HG03354 (cell line): ENCODE results near the gene PGA3.
"Not testable (repeated sequence)": the region's sequence is repeated elsewhere in the genome, so short reads cannot be mapped to it uniquely, and the experiment has no call there.

ENCODE experiments used
- ATAC-seq: cut with Tn5 transposase; IDR thresholded peaks from one replicate; pipeline ENCODE4 v1.9.1; 2021; ENCODE audit warnings: mild to moderate bottlenecking; ENCODE audit not compliant: unreplicated experiment, poor library complexity, severe bottlenecking

PGA3 gene

DNA sequence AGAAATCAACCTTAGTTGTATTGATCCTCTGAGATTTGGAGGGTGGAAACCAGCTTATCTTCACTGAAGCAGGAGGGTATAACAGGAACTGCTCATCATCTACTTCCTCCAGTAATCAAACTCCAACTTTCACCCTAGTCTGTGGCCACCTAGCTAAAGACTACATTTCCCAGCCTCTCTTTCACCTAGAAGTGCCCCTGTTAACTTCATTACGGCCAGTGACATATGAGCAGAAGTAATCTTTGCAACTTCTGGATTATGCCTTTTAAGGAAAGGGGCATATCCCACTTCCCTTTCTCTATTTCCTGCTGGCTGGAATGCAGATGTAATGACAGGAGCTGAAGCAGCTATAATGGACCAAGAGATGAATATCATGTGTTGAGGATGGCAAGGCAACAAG lies 34.5 kb upstream of the PGA3 start:
- no peak for ATAC-seq

DNA sequence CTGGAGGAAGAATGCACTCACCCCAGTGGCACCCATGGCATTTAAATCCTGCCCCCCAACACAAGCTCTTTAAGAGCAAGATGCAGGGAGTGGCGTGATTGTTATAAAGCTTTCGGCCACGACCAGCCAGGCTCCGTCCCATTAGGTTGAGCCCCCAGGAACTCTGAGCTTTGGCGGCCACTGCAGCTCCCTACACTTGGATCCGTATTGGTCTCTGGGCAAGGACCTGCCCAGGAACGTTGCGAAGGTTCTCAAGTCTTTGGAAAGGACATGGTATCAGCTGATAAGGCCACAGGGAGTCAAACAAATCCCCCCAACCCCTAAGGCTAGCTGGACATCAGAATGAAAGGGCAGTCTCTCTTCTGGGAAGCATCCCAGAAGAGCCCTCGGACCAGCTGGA lies 32.7 kb upstream of the PGA3 start:
- no peak for ATAC-seq

DNA sequence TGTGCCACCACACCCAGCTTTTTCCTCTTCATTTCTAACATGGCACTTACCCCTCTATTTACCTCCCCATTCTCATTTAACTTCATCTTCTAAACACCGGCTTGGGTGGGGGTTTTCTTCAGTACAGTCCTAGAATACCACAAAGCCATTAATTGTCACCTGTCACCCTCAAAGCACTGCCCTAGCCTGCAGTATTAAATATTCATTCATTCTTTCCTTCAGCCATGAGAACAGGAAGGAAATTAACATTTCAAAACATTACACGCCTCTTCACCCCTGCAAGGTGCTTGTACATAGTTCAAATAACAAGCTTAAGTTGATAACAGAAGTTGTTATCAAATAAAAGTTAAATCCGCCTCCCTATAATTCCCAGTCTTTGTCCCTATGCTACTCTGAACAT lies 31.4 kb upstream of the PGA3 start:
- ATAC-seq = no peak

DNA sequence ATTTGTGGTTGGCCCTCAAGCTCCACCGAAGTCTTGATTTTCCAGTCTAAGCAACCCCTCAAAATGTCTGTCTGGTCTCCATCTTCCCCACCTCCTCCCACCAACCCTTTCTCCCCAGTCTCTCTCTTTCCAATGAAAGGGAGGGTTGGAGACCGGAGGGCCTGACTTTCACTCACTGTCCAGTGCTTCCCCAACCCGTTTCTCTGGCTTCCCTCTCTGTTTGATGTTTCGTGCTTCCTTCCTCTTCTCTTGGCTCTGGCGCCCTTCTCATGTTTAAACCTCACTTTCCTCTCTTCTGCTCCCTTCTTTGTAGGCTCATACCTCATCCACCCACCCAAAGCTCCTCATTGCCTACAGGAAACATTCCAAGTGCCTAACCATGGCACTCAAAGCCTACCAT lies 31.0 kb upstream of the PGA3 start:
- no peak for ATAC-seq

DNA sequence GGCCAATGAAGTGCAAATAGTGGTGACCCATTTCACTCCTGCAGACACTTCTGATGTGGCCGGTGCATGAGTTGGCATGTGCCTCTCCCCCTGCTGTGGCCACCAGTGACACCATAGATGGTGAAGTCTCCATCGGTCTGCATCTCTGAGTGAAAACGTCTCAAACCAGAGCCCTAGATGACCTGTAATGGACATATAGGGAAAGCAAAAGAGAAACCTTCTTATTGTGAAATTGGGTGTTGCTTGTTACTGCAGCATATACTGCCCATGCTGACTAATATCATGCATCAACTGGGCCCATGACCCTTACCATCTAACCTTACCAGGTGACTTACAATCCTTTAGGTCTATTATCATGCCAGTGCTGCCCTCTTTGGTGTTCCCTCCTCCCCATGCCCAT lies 30.4 kb upstream of the PGA3 start:
- no peak for ATAC-seq

DNA sequence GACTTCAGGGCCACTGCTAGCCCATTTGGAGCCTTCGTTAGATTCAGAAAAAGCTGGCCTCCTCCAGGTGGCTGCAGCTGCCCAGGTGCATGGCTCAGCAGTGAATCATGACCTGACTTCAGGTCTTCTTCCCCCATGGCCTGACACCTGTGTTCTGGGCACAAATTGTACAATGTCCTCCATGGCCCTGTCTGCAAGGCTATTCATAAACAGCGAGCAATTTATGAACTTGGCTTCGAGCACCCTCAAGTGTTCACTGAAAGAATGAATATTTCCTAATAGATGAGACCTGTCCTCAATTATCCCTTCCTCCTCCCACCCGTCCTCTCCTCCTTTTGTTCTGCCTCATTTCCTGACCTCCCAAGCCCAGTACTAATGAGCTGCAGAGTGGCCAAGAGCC lies 29.9 kb upstream of the PGA3 start:
- no peak for ATAC-seq

DNA sequence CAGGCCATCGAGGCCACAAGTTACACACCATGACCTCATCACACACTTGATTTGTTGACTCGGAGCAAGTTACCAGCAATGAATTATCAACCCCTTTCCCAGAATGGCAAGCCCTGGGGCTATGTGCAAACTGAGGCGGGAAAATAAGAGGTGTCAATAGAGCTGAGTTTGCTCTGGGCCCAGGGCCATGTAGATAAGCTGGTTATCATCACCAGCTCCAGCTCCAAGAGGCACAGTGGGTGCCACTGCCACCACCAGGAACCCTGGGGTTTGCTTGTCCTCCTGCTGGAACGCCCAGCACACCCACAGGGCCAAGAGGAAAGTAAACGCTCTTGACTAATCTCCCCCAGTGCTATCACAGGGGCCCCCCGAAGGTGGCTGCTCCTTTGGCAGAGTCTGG lies 29.0 kb upstream of the PGA3 start:
- no peak for ATAC-seq

DNA sequence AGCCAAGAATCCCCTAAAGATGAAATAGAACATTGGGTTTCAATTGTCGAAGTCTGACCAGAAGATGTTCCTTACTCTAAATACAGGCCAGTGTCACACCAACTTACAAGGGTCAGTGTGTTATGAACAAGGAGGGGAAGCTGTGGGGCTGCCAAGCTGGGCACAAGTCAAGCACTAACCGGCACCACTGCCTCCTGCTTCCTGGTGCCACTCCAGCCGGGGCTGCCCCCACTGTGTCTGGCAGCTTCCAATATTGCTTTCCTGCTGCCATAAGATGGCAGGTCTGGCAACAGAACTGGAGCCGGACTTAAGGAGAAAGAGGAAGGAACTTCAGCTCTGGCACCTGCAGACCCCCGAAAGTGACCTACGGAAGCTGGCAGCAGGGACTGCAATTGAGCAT lies 28.4 kb upstream of the PGA3 start:
- no peak for ATAC-seq

DNA sequence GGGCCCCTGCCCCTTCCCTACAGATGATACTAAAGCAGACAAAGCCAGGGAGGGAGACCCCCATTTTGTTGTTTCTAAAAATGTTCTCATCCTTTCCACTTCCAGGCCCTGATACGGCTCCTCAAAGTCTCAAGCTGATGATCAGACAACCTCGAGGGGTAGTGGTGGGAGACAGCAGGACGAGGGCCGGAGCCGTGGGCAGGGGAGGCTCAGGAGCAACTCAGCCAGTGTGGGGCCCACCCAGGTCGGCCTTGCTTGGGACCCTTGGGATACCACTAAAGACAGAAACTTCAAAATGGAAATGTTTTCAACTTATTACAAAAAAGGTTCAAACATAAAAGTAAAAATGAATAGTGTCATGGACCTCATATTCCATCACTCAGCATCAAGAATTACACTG lies 26.9 kb upstream of the PGA3 start:
- ATAC-seq = no peak

DNA sequence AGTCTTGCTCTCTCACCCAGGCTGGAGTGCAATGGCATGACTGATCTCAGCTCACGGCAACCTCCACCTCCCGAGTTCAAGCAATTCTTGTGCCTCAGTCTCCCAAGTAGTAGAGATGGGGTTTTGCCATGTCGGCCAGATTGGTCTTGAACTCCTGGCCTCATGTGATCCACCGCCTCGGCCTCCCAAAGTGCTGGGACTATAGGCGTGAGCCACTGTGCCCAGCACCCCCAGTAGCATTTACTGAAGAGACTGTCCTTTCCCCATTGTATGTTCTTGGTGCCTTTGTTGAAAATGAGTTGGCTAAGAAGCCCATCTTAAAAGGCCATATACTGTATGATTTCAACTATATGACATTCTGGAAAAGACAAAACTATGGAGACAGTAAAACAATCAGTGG lies 23.1 kb upstream of the PGA3 start:
- not testable (repeated sequence) for ATAC-seq

DNA sequence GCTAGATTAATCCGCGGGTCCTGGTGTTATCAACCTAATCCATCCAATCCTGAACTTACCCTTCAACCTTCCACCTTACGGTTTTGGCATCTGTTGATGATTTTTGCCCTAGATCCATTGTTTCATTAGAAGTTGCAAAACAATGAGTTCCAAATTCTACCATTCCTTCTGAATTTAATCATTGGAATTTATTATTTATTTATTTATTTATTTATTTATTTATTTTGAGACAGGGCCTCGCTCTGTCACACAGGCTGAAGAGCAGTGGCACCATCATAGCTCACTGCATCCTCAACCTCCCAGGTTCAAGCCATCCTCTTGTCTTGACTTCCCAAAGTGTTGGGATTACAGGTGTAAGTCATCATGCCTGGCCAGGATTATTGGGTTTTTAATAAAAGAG lies 21.8 kb upstream of the PGA3 start:
- no peak for ATAC-seq

DNA sequence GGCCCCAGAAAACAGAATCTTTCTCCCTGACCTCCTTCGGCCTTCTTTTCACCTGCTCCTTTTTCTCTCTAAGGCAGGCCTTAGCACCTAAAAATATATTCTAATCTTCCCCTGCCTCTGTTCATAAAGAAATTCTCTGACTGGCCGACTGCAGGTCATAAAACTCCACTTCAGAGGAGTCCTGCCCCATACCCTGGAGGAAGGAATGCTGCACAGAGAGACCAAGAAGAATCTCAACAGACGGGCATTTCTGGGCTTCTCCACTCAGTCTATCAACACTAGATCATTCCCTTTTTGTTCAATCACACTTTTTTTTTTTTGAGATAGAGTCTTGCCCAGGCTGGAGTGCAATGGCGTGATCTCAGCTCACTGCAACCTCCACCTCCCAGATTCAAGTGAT lies 19.7 kb upstream of the PGA3 start:
- ATAC-seq = no peak

DNA sequence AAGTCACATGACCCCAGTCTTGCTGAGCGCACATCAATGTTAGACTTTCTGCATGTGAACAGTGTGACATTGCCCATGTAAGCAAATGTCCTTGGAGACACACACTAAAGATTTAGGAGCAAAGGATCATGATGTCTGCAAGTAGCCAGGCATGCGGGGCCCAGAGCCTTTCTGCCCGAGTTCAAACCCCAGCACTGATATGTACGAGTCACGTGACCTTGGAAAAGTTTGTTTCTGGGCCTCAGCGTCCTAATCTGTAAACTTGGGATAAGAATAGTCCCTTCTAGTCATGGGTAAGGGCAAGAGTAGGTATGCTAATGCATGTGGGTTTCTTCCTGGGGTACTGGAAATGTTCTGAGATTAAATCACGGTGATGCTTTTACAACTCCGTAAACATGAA lies 16.8 kb upstream of the PGA3 start:
- ATAC-seq = no peak

DNA sequence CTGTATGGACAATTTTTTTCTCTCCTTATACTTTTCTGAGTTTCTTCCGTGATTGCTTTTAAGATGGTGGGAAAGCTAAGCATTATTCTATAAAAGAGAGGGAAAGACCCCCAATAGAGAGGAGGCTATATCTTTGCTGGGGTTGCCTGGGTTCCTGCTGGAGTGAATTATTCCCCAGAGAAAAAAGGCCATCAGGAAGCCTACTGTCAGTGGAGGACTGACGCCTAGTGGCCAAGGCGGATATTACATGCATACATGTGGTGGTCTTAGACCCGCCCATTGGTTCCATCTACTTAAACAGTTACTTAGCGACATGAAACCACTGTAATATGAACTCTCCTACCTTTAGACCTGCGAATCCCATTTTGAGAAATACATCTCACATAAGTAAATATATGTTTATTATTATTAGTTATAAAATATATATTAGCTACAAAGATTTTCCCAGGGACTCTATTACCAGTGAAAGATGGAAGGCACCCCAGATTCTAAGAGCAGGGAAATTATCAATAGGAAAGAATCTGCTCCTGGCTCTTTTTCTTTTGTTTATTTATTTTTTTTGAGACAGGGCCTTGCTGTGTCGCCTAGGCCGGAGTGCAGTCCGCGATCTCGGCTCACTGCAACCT lies 15.7 kb upstream of the PGA3 start:
- ATAC-seq = no peak

DNA sequence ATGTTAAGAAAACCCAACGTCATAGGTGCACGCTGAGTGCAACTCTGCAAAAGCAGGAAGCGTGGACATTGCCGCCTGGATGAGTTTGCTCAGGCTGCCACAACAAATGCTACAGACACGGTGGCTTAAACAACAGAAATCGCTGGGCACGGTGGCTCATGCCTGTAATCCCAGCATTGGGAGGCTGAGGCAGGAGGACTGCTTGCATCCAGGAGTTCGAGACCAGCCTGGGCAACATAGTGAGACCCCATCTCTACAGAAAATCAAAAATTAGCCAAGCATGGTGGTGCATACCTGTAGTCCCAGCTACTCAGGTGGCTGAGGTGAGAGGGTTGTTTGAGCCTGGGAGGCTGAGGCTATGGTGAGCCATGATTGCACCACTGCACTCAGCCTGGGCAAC lies 13.4 kb upstream of the PGA3 start:
- no peak for ATAC-seq

DNA sequence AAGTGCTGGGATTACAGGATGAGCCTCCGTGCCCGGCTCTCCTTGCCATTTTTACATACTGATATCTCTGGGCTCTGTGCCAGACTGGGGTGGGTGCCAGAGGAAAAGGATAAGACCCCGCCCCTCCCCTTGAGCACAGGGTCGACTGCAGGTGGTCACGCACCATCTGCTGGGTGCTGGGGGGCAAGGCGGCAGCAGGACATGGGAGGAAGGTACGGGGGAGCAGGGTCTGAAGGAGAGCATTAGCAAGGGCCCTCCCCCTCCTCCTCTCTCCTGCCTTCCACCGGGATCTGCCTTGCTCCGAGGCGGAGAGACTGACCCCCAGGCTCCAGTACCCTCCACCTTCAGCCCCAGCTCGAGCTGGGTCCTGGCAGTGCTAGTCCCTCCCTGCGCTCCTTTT lies 9.7 kb upstream of the PGA3 start:
- no peak for ATAC-seq

DNA sequence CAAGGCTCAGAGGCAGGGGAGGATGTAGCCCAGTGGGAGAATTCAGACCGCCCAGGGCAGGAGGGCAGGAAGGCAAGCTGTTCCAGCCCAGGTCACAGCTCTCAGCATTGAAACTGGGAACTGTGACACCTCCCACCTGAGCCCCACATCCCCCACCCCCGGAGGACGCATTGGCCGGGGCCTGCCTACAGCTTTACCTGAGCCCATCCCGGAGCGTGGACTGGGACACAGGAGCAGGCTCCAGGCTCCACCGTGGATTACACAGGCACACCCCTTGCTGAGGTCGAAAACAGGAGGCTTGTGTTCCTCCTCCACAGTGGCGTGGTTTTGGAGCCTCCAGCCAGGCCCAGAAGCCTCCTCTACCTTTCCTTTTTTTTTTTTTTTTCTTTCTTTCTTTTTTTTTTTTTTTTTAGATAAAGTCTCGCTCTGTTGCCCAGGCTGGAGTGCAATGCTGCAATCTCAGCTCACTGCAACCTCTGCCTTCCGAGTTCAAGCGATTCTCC lies 9.1 kb upstream of the PGA3 start:
- no peak for ATAC-seq

DNA sequence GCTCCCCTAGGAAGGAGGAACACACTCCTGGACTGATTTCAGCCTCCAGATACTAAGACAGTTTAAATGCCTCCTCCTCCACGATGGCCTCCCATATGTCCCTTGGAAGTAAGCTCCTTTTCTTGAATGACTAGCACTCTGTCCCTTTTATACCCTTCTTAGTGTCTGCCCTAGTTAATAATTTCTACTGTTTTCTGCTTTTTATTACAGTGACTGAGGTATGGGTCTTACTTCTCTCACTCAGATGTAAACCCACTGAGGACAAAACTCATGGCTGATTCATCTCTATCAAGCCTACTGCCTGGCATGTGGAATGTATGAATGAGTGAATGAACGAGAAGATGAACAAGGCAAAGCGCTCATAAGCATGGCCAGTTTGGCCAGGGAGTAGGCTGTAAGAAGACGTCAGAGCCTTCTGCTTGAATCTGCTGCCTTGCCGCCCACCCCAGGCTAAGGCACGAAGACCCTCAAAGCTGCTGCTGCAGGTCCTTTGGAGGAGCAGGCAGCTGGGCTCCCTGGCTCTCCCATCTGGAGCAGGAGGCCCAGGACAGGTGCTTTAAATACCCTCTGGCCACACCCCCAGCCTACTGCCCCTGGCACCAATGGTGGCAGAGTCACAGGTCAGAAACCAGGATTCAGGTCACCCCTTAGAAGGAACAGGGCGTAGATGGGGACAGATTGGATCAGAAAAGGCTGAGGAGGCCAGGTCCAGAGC lies 8.2 kb upstream of the PGA3 start:
- no peak for ATAC-seq

DNA sequence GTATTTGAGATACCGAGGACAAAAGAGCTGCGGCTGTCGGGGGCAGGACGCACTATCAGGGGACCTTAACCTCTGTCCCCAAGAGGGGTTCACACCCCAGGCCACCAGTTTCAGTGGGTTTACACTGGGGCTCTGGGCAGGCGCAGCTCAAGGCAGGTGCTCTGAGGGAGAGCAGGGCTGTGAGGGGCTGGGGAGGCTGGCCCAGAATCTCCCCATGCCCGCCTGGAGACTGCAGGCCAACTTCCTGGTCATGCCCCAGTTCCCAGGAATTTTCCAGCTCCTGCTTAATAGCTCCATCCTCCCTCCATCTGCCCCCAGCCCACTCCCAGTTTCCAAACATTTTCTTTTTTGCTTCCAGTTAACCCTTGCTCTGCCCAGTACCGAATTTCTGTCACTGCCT lies 7.6 kb upstream of the PGA3 start:
- no peak for ATAC-seq

DNA sequence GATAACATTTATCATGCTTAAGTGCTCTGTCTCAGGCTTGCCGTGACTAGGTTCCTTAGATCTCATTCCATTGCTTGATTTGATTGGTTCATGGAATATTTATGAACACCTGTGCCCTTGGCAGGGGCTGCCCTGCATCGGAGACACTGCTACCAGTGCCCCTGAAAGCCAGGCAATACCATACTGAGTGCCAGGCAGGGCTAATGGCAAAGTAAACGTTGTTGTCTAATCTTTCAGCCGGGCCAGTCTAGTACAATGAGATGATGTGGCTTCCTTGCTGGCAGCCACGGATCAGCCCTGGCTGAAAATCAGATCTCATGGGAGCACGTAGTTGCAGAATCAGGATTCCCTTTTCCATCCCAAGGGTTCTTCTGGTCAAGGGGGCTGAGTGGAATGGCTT lies 5.0 kb upstream of the PGA3 start:
- no peak for ATAC-seq

DNA sequence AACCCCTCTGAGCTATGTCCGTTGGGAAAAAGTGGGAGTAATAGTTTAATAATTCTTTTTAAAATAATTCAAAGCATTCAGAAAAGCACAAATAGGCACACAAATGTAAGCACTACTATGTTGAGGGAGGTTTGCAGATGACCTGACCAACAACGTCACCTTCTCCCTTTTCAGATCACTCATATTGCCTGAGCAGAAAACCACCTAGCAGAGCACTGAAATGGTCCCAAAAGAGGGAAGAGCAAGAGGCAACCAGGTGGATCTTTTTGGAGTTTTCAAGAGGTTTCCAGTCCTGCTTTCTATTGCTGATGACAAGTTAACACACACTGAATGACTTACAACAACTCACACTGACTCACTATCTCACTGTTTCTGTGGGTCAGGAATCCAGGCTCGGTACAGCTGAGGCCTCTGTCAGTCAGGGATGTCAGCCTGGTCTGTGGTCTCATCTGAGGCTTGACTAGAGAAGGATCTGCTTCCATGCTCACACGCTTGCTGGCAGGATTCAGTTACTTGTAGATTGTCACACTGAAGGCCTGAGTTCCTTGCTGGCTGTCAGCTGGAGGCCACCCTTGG lies 4.3 kb upstream of the PGA3 start:
- ATAC-seq = no peak
